Endometrium (tissue), 2 donors: ENCODE measurements around the gene CHEK2.
"Not testable (repeated sequence)": the region's sequence is repeated elsewhere in the genome, so short reads cannot be mapped to it uniquely, and the experiment has no call there.

ENCODE experiments used
- FAIRE-seq: peaks from 2 replicates; lab custom pipeline; 2012; peaks lifted over from hg19 to GRCh38; lab: Jason Lieb, UNC
- donor health status: control.
- donor health status: control.

The CHEK2 gene

GRCh38 chr22:28682966-28683365 lies 58.7 kb downstream of the CHEK2 start:
- not testable (repeated sequence) for FAIRE-seq

- FAIRE-seq = not testable (repeated sequence)
These were observed 60.7 kb downstream of the CHEK2 start for GRCh38 chr22:28680813-28681490.

- not testable (repeated sequence) for FAIRE-seq
These were observed 61.9 kb downstream of the CHEK2 start, which contains the start of gene TTC28 for GRCh38 chr22:28679611-28680287. TSS of gene TTC28 (minus strand) at chr22:28679840. CDS start at chr22:28679723, 117 bp downstream.

- not testable (repeated sequence) for FAIRE-seq
These were observed 62.6 kb downstream of the CHEK2 start for GRCh38 chr22:28678778-28679610.

- FAIRE-seq = not testable (repeated sequence)
These were observed 63.5 kb downstream of the CHEK2 start for GRCh38 chr22:28678170-28678569.

GRCh38 chr22:28674121-28674563 lies 67.5 kb downstream of the CHEK2 start:
- FAIRE-seq = peak; percentile 15

GRCh38 chr22:28670756-28671155 lies 70.9 kb downstream of the CHEK2 start:
- no peak for FAIRE-seq

GRCh38 chr22:28670161-28670560 lies 71.5 kb downstream of the CHEK2 start:
- no peak for FAIRE-seq

GRCh38 chr22:28669387-28669786 lies 72.2 kb downstream of the CHEK2 start:
- no peak for FAIRE-seq

- not testable (repeated sequence) for FAIRE-seq
These were observed 78.1 kb downstream of the CHEK2 start for GRCh38 chr22:28663569-28663942.

GRCh38 chr22:28658448-28658847 lies 83.2 kb downstream of the CHEK2 start:
- no peak for FAIRE-seq

- no peak for FAIRE-seq
These were observed 85.4 kb downstream of the CHEK2 start for GRCh38 chr22:28656181-28656580.

- no peak for FAIRE-seq
These were observed 91.2 kb downstream of the CHEK2 start for GRCh38 chr22:28650463-28650862.

- FAIRE-seq = no peak
These were observed 92.8 kb downstream of the CHEK2 start for GRCh38 chr22:28648792-28649191.

- no peak for FAIRE-seq
These were observed 94.4 kb downstream of the CHEK2 start for GRCh38 chr22:28647216-28647615.

GRCh38 chr22:28639321-28639720 lies 102.3 kb downstream of the CHEK2 start:
- no peak for FAIRE-seq
